H9 (cell line): ENCODE data around the gene PRKCZ. TPM values are rescaled to one million over a fixed set of nuclear protein-coding genes. Genes with fewer than 3 reads are reported as not detected.

ENCODE experiments used
- DNase-seq: peaks from one replicate; pipeline ENCODE4 v3.0.0-alpha.2; 2017
- H2AFZ ChIP-seq: one replicate; pipeline ENCODE4 v1.6.1; 2013; ENCODE audit warnings: mild to moderate bottlenecking, low read length, control low read depth, moderate library complexity
- H2AK5ac ChIP-seq: 2 replicates; pipeline ENCODE4 v1.6.1; 2013; ENCODE audit warnings: low read length, control low read depth, mixed read lengths; ENCODE audit not compliant: insufficient read length
- H2BK120ac ChIP-seq: one replicate; pipeline ENCODE4 v1.6.1; 2013; ENCODE audit warnings: low read depth, mild to moderate bottlenecking, low read length, control low read depth, inconsistent platforms; ENCODE audit not compliant: poor library complexity, severe bottlenecking
- H2BK12ac ChIP-seq: 2 replicates; pipeline ENCODE4 v1.6.1; 2013; ENCODE audit warnings: low read length, control low read depth, mixed read lengths, low read depth; ENCODE audit not compliant: insufficient read length
- H2BK15ac ChIP-seq: 2 replicates; pipeline ENCODE4 v1.6.1; 2013; ENCODE audit warnings: low read depth, low read length, control low read depth
- H2BK20ac ChIP-seq: one replicate; pipeline ENCODE4 v1.6.1; 2013; ENCODE audit warnings: low read depth, mild to moderate bottlenecking, low read length, control low read depth, inconsistent platforms; ENCODE audit not compliant: poor library complexity, severe bottlenecking
- H2BK5ac ChIP-seq: 2 replicates; pipeline ENCODE4 v1.6.1; 2013; ENCODE audit warnings: low read length, control low read depth, mixed read lengths; ENCODE audit not compliant: insufficient read length
- H3K14ac ChIP-seq: 2 replicates; pipeline ENCODE4 v1.6.1; 2013; ENCODE audit warnings: low read length, control low read depth; ENCODE audit not compliant: insufficient read depth
- H3K18ac ChIP-seq: 2 replicates; pipeline ENCODE4 v1.6.1; 2013; ENCODE audit warnings: low read depth, mild to moderate bottlenecking, mixed read lengths, low read length, control low read depth; ENCODE audit not compliant: insufficient read length
- H3K23ac ChIP-seq: 2 replicates; pipeline ENCODE4 v1.6.1; 2013; ENCODE audit warnings: low read length, control low read depth, mixed read lengths, low read depth; ENCODE audit not compliant: insufficient read length
- H3K23me2 ChIP-seq: 2 replicates; pipeline ENCODE4 v1.6.1; 2013; ENCODE audit warnings: low read depth, mild to moderate bottlenecking, mixed read lengths, low read length, control low read depth; ENCODE audit not compliant: insufficient read length, poor library complexity, severe bottlenecking
- H3K27ac ChIP-seq: 2 replicates; pipeline ENCODE4 v1.5.1; 2013; ENCODE audit warnings: low read length, control low read depth, mixed read lengths, low read depth; ENCODE audit not compliant: insufficient read length
- H3K27me3 ChIP-seq: 2 replicates; pipeline ENCODE4 v1.6.1; 2013; ENCODE audit warnings: low read length, control low read depth, inconsistent platforms; ENCODE audit not compliant: insufficient read depth
- H3K4ac ChIP-seq: 2 replicates; pipeline ENCODE4 v1.6.1; 2013; ENCODE audit warnings: low read depth, mild to moderate bottlenecking, control low read depth, inconsistent platforms, low read length, moderate library complexity
- H3K4me1 ChIP-seq: 2 replicates; pipeline ENCODE4 v1.6.1; 2013; ENCODE audit warnings: low read length, control low read depth, inconsistent platforms; ENCODE audit not compliant: insufficient read depth
- H3K4me2 ChIP-seq: 2 replicates; pipeline ENCODE4 v1.6.1; 2013; ENCODE audit warnings: low read length, control low read depth, mixed read lengths; ENCODE audit not compliant: insufficient read length, insufficient read depth
- H3K56ac ChIP-seq: 2 replicates; pipeline ENCODE4 v1.6.1; 2013; ENCODE audit warnings: low read depth, mild to moderate bottlenecking, mixed read lengths, low read length, control low read depth; ENCODE audit not compliant: insufficient read length
- H3K79me1 ChIP-seq: 2 replicates; pipeline ENCODE4 v1.6.1; 2013; ENCODE audit warnings: low read depth, mild to moderate bottlenecking, moderate library complexity, low read length, control low read depth, inconsistent platforms; ENCODE audit not compliant: insufficient read depth, poor library complexity, severe bottlenecking
- H3K79me2 ChIP-seq: 2 replicates; pipeline ENCODE4 v1.6.1; 2013; ENCODE audit warnings: low read length, control low read depth, inconsistent platforms; ENCODE audit not compliant: insufficient read depth
- H3K9ac ChIP-seq: 2 replicates; pipeline ENCODE4 v1.6.1; 2013; ENCODE audit warnings: low read length, control low read depth, mixed read lengths; ENCODE audit not compliant: insufficient read length; ENCODE audit errors: extremely low read depth
- H3K9me3 ChIP-seq: one replicate; pipeline ENCODE4 v1.6.1; 2013; ENCODE audit warnings: low read depth, low read length, inconsistent platforms; ENCODE audit not compliant: control insufficient read depth
- H3T11ph ChIP-seq: one replicate; pipeline ENCODE4 v1.6.1; 2013; ENCODE audit warnings: mild to moderate bottlenecking, low read length, control low read depth, inconsistent platforms
- H4K20me1 ChIP-seq: one replicate; pipeline ENCODE4 v1.6.1; 2013; ENCODE audit not compliant: control insufficient read depth, insufficient read length, insufficient read depth
- H4K5ac ChIP-seq: 2 replicates; pipeline ENCODE4 v1.6.1; 2013; ENCODE audit warnings: low read depth, mild to moderate bottlenecking, mixed read lengths, low read length, control low read depth; ENCODE audit not compliant: insufficient read length
- H4K8ac ChIP-seq: replicated peaks from 2 replicates; pipeline ENCODE4 v1.6.1; 2013; ENCODE audit warnings: low read length, control low read depth, mixed read lengths, low read depth; ENCODE audit not compliant: insufficient read length
- H4K91ac ChIP-seq: 2 replicates; pipeline ENCODE4 v1.6.1; 2013; ENCODE audit warnings: low read depth, mild to moderate bottlenecking, moderate library complexity, mixed read lengths, low read length, control low read depth; ENCODE audit not compliant: insufficient read length
- H3K27ac Mint-ChIP-seq, 3 experiments: 2 replicates in 2 of 3; 3 replicates in 1 of 3; pipeline ENCODE4 v1.8.0; 2020 to 2021; ENCODE audit warnings: mixed read lengths in 3 of 3, mild to moderate bottlenecking in 1 of 3, moderate library complexity in 1 of 3
- H3K27me3 Mint-ChIP-seq: 2 replicates; pipeline ENCODE4 v1.8.0; 2021; ENCODE audit warnings: low read depth, mild to moderate bottlenecking, moderate library complexity, mixed read lengths
- H3K36me3 Mint-ChIP-seq, 3 experiments: 2 replicates in 2 of 3; 3 replicates in 1 of 3; pipeline ENCODE4 v1.8.0; 2020 to 2021; ENCODE audit warnings: low read depth in 3 of 3, mixed read lengths in 3 of 3; ENCODE audit not compliant: insufficient read depth in 1 of 3
- H3K4me1 Mint-ChIP-seq, 2 experiments: 2 replicates each; pipeline ENCODE4 v1.8.0; 2020; ENCODE audit warnings: mixed read lengths in 2 of 2
- H3K4me3 Mint-ChIP-seq, 2 experiments: 2 replicates in 1 of 2; 3 replicates in 1 of 2; pipeline ENCODE4 v1.8.0; 2020 to 2021; ENCODE audit warnings: mild to moderate bottlenecking in 2 of 2, mixed read lengths in 2 of 2, moderate library complexity in 1 of 2
- H3K9me3 Mint-ChIP-seq, 2 experiments: 2 replicates in 1 of 2; 3 replicates in 1 of 2; pipeline ENCODE4 v1.8.0; 2020; ENCODE audit warnings: mild to moderate bottlenecking in 2 of 2, mixed read lengths in 2 of 2, moderate library complexity in 1 of 2
- CTCF ChIP-seq: fragments of 200-600 bp; sonication (generic); conservative IDR thresholded peaks from 3 replicates; pipeline ENCODE4 v1.8.0; 2021; ENCODE audit warnings: antibody characterized with exemption, mild to moderate bottlenecking
- WGBS: extraction: QIAGEN DNeasy Blood & Tissue Kit; methylation state at CpG from one replicate; pipeline ENCODE4 v1.1.7; 2013; ENCODE audit warnings: missing lambda C conversion rate, low lambda C conversion rate, mixed read lengths; ENCODE audit not compliant: insufficient read length; ENCODE audit errors: extremely low coverage; 5-methylcytosine and 5-hydroxymethylcytosine counted together
- total RNA-seq: library from RNA; stranded (reverse); gene quantifications from 2 replicates; pipeline ENCODE4 v1.2.1, GENCODE V29; 2021

The PRKCZ gene
- total RNA-seq, 1 experiment from 2014 or later, result 48.4 TPM

DNA sequence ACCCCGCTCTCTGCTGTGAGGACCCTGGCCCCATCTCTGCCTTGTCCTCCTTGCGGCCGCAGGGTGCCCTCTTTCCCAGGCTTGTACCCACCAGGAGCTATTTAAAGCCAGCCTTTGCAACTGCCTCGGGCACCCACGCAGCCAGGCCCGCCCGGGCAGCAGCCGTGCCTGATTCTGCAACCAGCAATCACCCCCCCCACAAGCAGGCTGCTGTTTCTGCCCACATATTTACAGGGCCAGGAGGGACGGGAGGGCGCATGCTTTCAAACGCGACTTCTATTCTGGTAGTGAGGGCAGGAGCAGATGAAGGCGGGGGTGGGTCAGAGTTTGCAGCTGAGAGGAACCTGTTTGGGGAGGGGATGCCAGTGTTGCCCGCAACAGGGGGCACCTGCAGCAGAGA, 17.5 kb upstream of the PRKCZ start:
- no peaks in the 10 kb centered on the region for H3K23me2 ChIP-seq
- no peaks in the 10 kb centered on the region for H3K79me1 ChIP-seq
- H2BK12ac ChIP-seq, result no peak overlapping the region
- WGBS, result no CpG with 5 or more reads among the region's 14 CpGs
- no peak overlapping the region for H4K5ac ChIP-seq
- H2BK120ac ChIP-seq, result no peak overlapping the region
- no peak overlapping the region for H3K18ac ChIP-seq
- H3K56ac ChIP-seq, result no peak overlapping the region
- no peaks in the 10 kb centered on the region for H3K9me3 Mint-ChIP-seq
- H4K20me1 ChIP-seq, result no peaks in the 10 kb centered on the region
- no peak overlapping the region; the same call in 1 of the 2 replicates for H3K14ac ChIP-seq
- no peak overlapping the region for H3K4ac ChIP-seq
- H3K4me1 ChIP-seq, result no peaks in the 10 kb centered on the region
- H3K9ac ChIP-seq, result no peak overlapping the region
- H3K9me3 ChIP-seq, result no peaks in the 10 kb centered on the region
- H2BK5ac ChIP-seq, result no peak overlapping the region
- no peaks in the 10 kb centered on the region for H3K36me3 Mint-ChIP-seq
- no peak overlapping the region for H4K91ac ChIP-seq
- no peak overlapping the region for H3T11ph ChIP-seq
- no peak overlapping the region for H2AK5ac ChIP-seq
- no peaks in the 10 kb centered on the region for H3K27me3 ChIP-seq
- no peak overlapping the region for H3K27ac ChIP-seq
- no peak for DNase-seq
- no peak overlapping the region for H4K8ac ChIP-seq
- H3K79me2 ChIP-seq, result no peaks in the 10 kb centered on the region
- H2BK20ac ChIP-seq, result no peak overlapping the region
- H3K27ac Mint-ChIP-seq, result no peak overlapping the region
- no peak overlapping the region for H3K4me3 Mint-ChIP-seq
- no peak overlapping the region for H2BK15ac ChIP-seq
- no peak overlapping the region for H3K4me2 ChIP-seq
- H2AFZ ChIP-seq, result no peak overlapping the region
- peaks cover 0 to 12% of the 10 kb centered on the region in 2 experiments; a peak in 2 of 4 replicates for H3K4me1 Mint-ChIP-seq
- no peak for TF ChIP-seq CTCF
- peaks cover 2% of the 10 kb centered on the region for H3K27me3 Mint-ChIP-seq
- H3K23ac ChIP-seq, result no peak overlapping the region
